MCF 10A (cell line): ENCODE results near the gene WNT7A. TPM values are rescaled to one million over a fixed set of nuclear protein-coding genes. Genes with fewer than 3 reads are reported as not detected.

Experiments
- BruUV-seq: library from RNA; stranded (reverse); fragments of 400-500 nt; replicated peaks from 2 replicates; lab custom pipeline; 2021; lab: Mats Ljungman, UMichigan
- CTCF ChIA-PET: fragments of 300-600 bp; sonication (Branson Sonifier 250); formaldehyde crosslinking; extraction: SDS; loops from one replicate; lab custom pipeline; 2021; ENCODE audit warnings: antibody characterized with exemption, inconsistent platforms; lab: Yijun Ruan, JAX
- POLR2A ChIA-PET: fragments of 300-600, 350-650 bp; sonication (Branson Sonifier 250); formaldehyde crosslinking; extraction: SDS; loops from one replicate; lab custom pipeline; 2020; ENCODE audit warnings: antibody characterized with exemption, inconsistent platforms; lab: Yijun Ruan, JAX
- DNase-seq: peaks from one replicate; pipeline ENCODE4 v3.0.0-alpha.2; 2018; ENCODE audit not compliant: unreplicated experiment
- H3K27ac Mint-ChIP-seq: one replicate; pipeline ENCODE4 v1.8.0; 2022; ENCODE audit warnings: mild to moderate bottlenecking, low read depth, mixed read lengths; ENCODE audit not compliant: unreplicated experiment
- H3K27me3 Mint-ChIP-seq: one replicate; pipeline ENCODE4 v1.8.0; 2022; ENCODE audit warnings: mixed read lengths; ENCODE audit not compliant: insufficient read depth, unreplicated experiment
- H3K36me3 Mint-ChIP-seq: one replicate; pipeline ENCODE4 v1.8.0; 2022; ENCODE audit warnings: mild to moderate bottlenecking, moderate library complexity, mixed read lengths; ENCODE audit not compliant: insufficient read depth, unreplicated experiment
- H3K4me1 Mint-ChIP-seq: one replicate; pipeline ENCODE4 v1.8.0; 2022; ENCODE audit warnings: mixed read lengths; ENCODE audit not compliant: insufficient read depth, unreplicated experiment
- H3K4me3 Mint-ChIP-seq: one replicate; pipeline ENCODE4 v1.8.0; 2022; ENCODE audit warnings: mild to moderate bottlenecking, moderate library complexity, mixed read lengths; ENCODE audit not compliant: unreplicated experiment
- H3K9me3 Mint-ChIP-seq: one replicate; pipeline ENCODE4 v1.8.0; 2022; ENCODE audit warnings: mixed read lengths; ENCODE audit not compliant: unreplicated experiment
- CTCF ChIP-seq: fragments of 200-600 bp; IDR thresholded peaks from one replicate; pipeline ENCODE4 v1.8.0; 2022; ENCODE audit warnings: antibody characterized with exemption, mild to moderate bottlenecking; ENCODE audit not compliant: unreplicated experiment
- intact Hi-C: fragments of 100-400 bp; cut with micrococcal nuclease; formaldehyde crosslinking; loops from 2 replicates; pipeline ENCODE4 v1.14.1; 2022
- total RNA-seq: library from RNA; stranded (reverse); gene quantifications from 2 replicates; pipeline ENCODE4 v1.2.3, GENCODE V29; 2022

The WNT7A gene
- total RNA-seq, 1 experiment from 2014 or later = 0.47 TPM

- no TSS peak for BruUV-seq
- no peak for TF ChIP-seq CTCF
- Mint-ChIP-seq H3K27me3 (no peaks in the 10 kb centered on the region), H3K4me3 (no peak overlapping the region), H3K36me3 (no peaks in the 10 kb centered on the region), H3K4me1 (peaks cover 23% of the 10 kb centered on the region), H3K27ac (no peak overlapping the region), H3K9me3 (peaks cover 8% of the 10 kb centered on the region)
- DNase-seq = no peak
- ChIA-PET CTCF (interaction anchor here (0.6 to 1.3 kb wide), 2 partner anchors 9 to 24 kb away, joined by 4 to 5 read pairs; no protein-coding TSS in a partner anchor), POLR2A (no interaction called here)
- intact Hi-C loops = no loop called here
These were observed 50.6 kb downstream of the WNT7A start for GRCh38 chr3:13829311-13829710.

- peaks cover 29% of the 10 kb centered on the region for H3K4me1 Mint-ChIP-seq
- ChIA-PET CTCF (interaction anchor here (0.6 to 3.8 kb wide), 4 partner anchors 9 to 171 kb away, joined by 3 to 16 read pairs (median 4); partner anchors contain the start of gene WNT7A), POLR2A (no interaction called here)
- no peaks in the 10 kb centered on the region for H3K27me3 Mint-ChIP-seq
- TF ChIP-seq CTCF = no peak
- H3K9me3 Mint-ChIP-seq = peaks cover 8% of the 10 kb centered on the region
- DNase-seq = no peak
- no peak overlapping the region for H3K27ac Mint-ChIP-seq
- BruUV-seq = no TSS peak
- H3K4me3 Mint-ChIP-seq = no peak overlapping the region
- intact Hi-C loops = no loop called here
- no peaks in the 10 kb centered on the region for H3K36me3 Mint-ChIP-seq
These were observed 51.2 kb downstream of the WNT7A start for GRCh38 chr3:13828501-13829265.

GRCh38 chr3:13827699-13828098 lies 52.2 kb downstream of the WNT7A start:
- peaks cover 29% of the 10 kb centered on the region for H3K4me1 Mint-ChIP-seq
- H3K4me3 Mint-ChIP-seq = no peak overlapping the region
- no TSS peak for BruUV-seq
- DNase-seq = no peak
- H3K36me3 Mint-ChIP-seq = no peaks in the 10 kb centered on the region
- intact Hi-C loops = no loop called here
- no peak overlapping the region for H3K27ac Mint-ChIP-seq
- TF ChIP-seq CTCF = no peak
- ChIA-PET CTCF (interaction anchor here (1.1 to 3.8 kb wide), 3 partner anchors 53 to 171 kb away, joined by 3 to 16 read pairs (median 7); partner anchors contain the start of gene WNT7A), POLR2A (interaction anchor here (0.8 kb wide), 1 partner anchor 19 kb away, joined by 3 read pairs; no protein-coding TSS in a partner anchor)
- H3K27me3 Mint-ChIP-seq = no peaks in the 10 kb centered on the region
- peaks cover 8% of the 10 kb centered on the region for H3K9me3 Mint-ChIP-seq

- H3K4me1 Mint-ChIP-seq = peaks cover 32% of the 10 kb centered on the region
- H3K36me3 Mint-ChIP-seq = no peaks in the 10 kb centered on the region
- TF ChIP-seq CTCF = no peak
- BruUV-seq = no TSS peak
- no peak overlapping the region for H3K27ac Mint-ChIP-seq
- ChIA-PET CTCF (interaction anchor here (1.1 to 3.8 kb wide), 3 partner anchors 54 to 170 kb away, joined by 3 to 16 read pairs (median 7); partner anchors contain the start of gene WNT7A), POLR2A (no interaction called here)
- no peak for DNase-seq
- H3K4me3 Mint-ChIP-seq = no peak overlapping the region
- peaks cover 9% of the 10 kb centered on the region for H3K9me3 Mint-ChIP-seq
- H3K27me3 Mint-ChIP-seq = no peaks in the 10 kb centered on the region
- intact Hi-C loops = no loop called here
These were observed 52.6 kb downstream of the WNT7A start for GRCh38 chr3:13827256-13827655.
